OCI-LY1 (cell line): ENCODE data around the gene ITGA2.

Source experiments
- H2AFZ ChIP-seq: fragments of 200-600 bp; sonication (generic), shearing (Covaris generic); 2 replicates; pipeline ENCODE4 v1.6.0; 2014; ENCODE audit warnings: antibody characterized with exemption, mild to moderate bottlenecking, low read length
- H3F3A ChIP-seq: fragments of 200-600 bp; sonication (generic), shearing (Covaris generic); 2 replicates; pipeline ENCODE4 v1.6.0; 2014; ENCODE audit warnings: mild to moderate bottlenecking, antibody characterized with exemption, low read length, moderate library complexity; ENCODE audit not compliant: insufficient read depth
- H3K27ac ChIP-seq: fragments of 200-600 bp; sonication (generic); 2 replicates; pipeline ENCODE4 v1.5.1; 2014; ENCODE audit warnings: low read length, mixed run types, mild to moderate bottlenecking, low read depth; ENCODE audit not compliant: poor library complexity, severe bottlenecking
- H3K27me3 ChIP-seq: fragments of 200-600 bp; sonication (generic); 2 replicates; pipeline ENCODE4 v1.6.0; 2014; ENCODE audit warnings: antibody characterized with exemption, mild to moderate bottlenecking, low read length, moderate library complexity; ENCODE audit not compliant: insufficient read depth
- H3K36me3 ChIP-seq: fragments of 200-600 bp; sonication (generic); 2 replicates; pipeline ENCODE4 v1.6.1; 2014; ENCODE audit warnings: mild to moderate bottlenecking, antibody characterized with exemption, low read length, moderate library complexity, mixed read lengths; ENCODE audit not compliant: insufficient read depth
- H3K4me1 ChIP-seq: fragments of 200-600 bp; sonication (generic); 2 replicates; pipeline ENCODE4 v1.5.1; 2014; ENCODE audit warnings: mild to moderate bottlenecking, low read length, moderate library complexity; ENCODE audit not compliant: insufficient read depth, severe bottlenecking
- H3K4me2 ChIP-seq: fragments of 200-600 bp; sonication (generic), shearing (Covaris generic); 2 replicates; pipeline ENCODE4 v1.6.1; 2014; ENCODE audit warnings: low read length
- H3K4me3 ChIP-seq: fragments of 200-600 bp; sonication (generic); 2 replicates; pipeline ENCODE4 v1.5.1; 2014; ENCODE audit warnings: low read length, low read depth, mild to moderate bottlenecking, mixed read lengths; ENCODE audit not compliant: poor library complexity, severe bottlenecking
- H3K79me2 ChIP-seq: fragments of 200-600 bp; shearing (Covaris generic); 2 replicates; pipeline ENCODE4 v1.6.1; 2016; ENCODE audit warnings: mixed run types, low read length, mixed read lengths; ENCODE audit not compliant: insufficient read depth
- H3K9ac ChIP-seq: fragments of 200-600 bp; sonication (generic), shearing (Covaris generic); 2 replicates; pipeline ENCODE4 v1.6.1; 2014; ENCODE audit warnings: mild to moderate bottlenecking, low read length, mixed read lengths
- H3K9me2 ChIP-seq: fragments of 200-600 bp; sonication (generic), shearing (Covaris generic); 2 replicates; pipeline ENCODE4 v1.6.1; 2014; ENCODE audit warnings: low read depth, mild to moderate bottlenecking, low read length, mixed read lengths
- H3K9me3 ChIP-seq: fragments of 200-600 bp; shearing (Covaris generic); 2 replicates; pipeline ENCODE4 v1.6.1; 2014; ENCODE audit warnings: low read length, mixed read lengths
- H4K20me1 ChIP-seq: fragments of 200-600 bp; sonication (generic), shearing (Covaris generic); 2 replicates; pipeline ENCODE4 v1.6.0; 2016; ENCODE audit warnings: mild to moderate bottlenecking, low read length; ENCODE audit not compliant: insufficient read depth
- CTCF ChIP-seq: fragments of 200-600 bp; sonication (generic), shearing (Covaris generic); IDR thresholded peaks from 2 replicates; pipeline ENCODE4 v1.5.1; 2017; ENCODE audit warnings: mild to moderate bottlenecking, antibody characterized with exemption, low read length, moderate library complexity, mixed read lengths
- EZH2 ChIP-seq: fragments of 200-600 bp; sonication (generic), shearing (Covaris generic); IDR thresholded peaks from 2 replicates; pipeline ENCODE4 v1.8.0; 2017; ENCODE audit warnings: borderline replicate concordance, mixed run types, mild to moderate bottlenecking, antibody characterized with exemption, low read length, moderate library complexity, mixed read lengths

Gene ITGA2

GRCh38 chr5:53071298-53071697, 82.1 kb downstream of the ITGA2 start:
- Histone ChIP-seq H2AFZ (no peak overlapping the region), H4K20me1 (no peaks in the 10 kb centered on the region), H3K4me2 (no peak overlapping the region), H3K27me3 (no peaks in the 10 kb centered on the region; the same call in 1 of the 2 replicates), H3K9me3 (no peaks in the 10 kb centered on the region), H3K9ac (no peak overlapping the region), H3K9me2 (no peaks in the 10 kb centered on the region), H3K79me2 (no peaks in the 10 kb centered on the region), H3K27ac (no peak overlapping the region), H3K36me3 (no peaks in the 10 kb centered on the region), H3F3A (no peaks in the 10 kb centered on the region), H3K4me1 (no peaks in the 10 kb centered on the region), H3K4me3 (no peak overlapping the region)
- TF ChIP-seq CTCF, result no peak
- TF ChIP-seq EZH2, result no peak

GRCh38 chr5:53071738-53072137, 82.6 kb downstream of the ITGA2 start:
- no peaks in the 10 kb centered on the region for H3K9me2 ChIP-seq
- no peaks in the 10 kb centered on the region for H3K79me2 ChIP-seq
- H2AFZ ChIP-seq, result no peak overlapping the region
- H3K27me3 ChIP-seq, result no peaks in the 10 kb centered on the region; the same call in 1 of the 2 replicates
- no peaks in the 10 kb centered on the region for H3K4me1 ChIP-seq
- no peaks in the 10 kb centered on the region for H3F3A ChIP-seq
- H3K4me3 ChIP-seq, result no peak overlapping the region
- H3K27ac ChIP-seq, result no peak overlapping the region
- no peak for TF ChIP-seq EZH2
- TF ChIP-seq CTCF, result no peak
- H4K20me1 ChIP-seq, result no peaks in the 10 kb centered on the region
- H3K9me3 ChIP-seq, result no peaks in the 10 kb centered on the region
- no peak overlapping the region for H3K4me2 ChIP-seq
- H3K9ac ChIP-seq, result no peak overlapping the region
- H3K36me3 ChIP-seq, result no peaks in the 10 kb centered on the region

- Histone ChIP-seq H2AFZ (no peak overlapping the region), H3K36me3 (no peaks in the 10 kb centered on the region), H3K9ac (no peak overlapping the region), H3F3A (no peaks in the 10 kb centered on the region), H3K4me2 (no peak overlapping the region), H3K27me3 (no peaks in the 10 kb centered on the region; the same call in 1 of the 2 replicates), H3K4me1 (no peaks in the 10 kb centered on the region), H3K79me2 (no peaks in the 10 kb centered on the region), H4K20me1 (no peaks in the 10 kb centered on the region), H3K27ac (no peak overlapping the region), H3K9me2 (no peaks in the 10 kb centered on the region), H3K4me3 (no peak overlapping the region), H3K9me3 (no peaks in the 10 kb centered on the region)
- TF ChIP-seq EZH2, result no peak
- no peak for TF ChIP-seq CTCF
Measured at GRCh38 chr5:53073348-53073747, 84.2 kb downstream of the ITGA2 start.
